Stimulated activated CD4-positive, alpha-beta T cell treated with anti-CD3 and anti-CD28 coated beads, Interleukin-12 subunit alpha, Interleukin-12 subunit beta, amount 100 ng/mL, for 4 hours (primary cell): ENCODE results near the gene SAMD8.
"Not testable (repeated sequence)": the region's sequence is repeated elsewhere in the genome, so short reads cannot be mapped to it uniquely, and the experiment has no call there.

Experiments used
- DNase-seq: peaks from one replicate; pipeline ENCODE4 v3.0.0-alpha.2; 2020

The SAMD8 gene

GRCh38 chr10:75146780-75147179, 35.3 kb downstream of the SAMD8 start:
- DNase-seq, result no peak

GRCh38 chr10:75150656-75151055, 39.2 kb downstream of the SAMD8 start:
- no peak for DNase-seq

GRCh38 chr10:75159519-75159918, 48.1 kb downstream of the SAMD8 start:
- DNase-seq, result no peak

GRCh38 chr10:75165684-75166622, 54.5 kb downstream of the SAMD8 start:
- no peak for DNase-seq

GRCh38 chr10:75166623-75166972, 55.1 kb downstream of the SAMD8 start:
- DNase-seq, result no peak

- DNase-seq, result no peak
These were observed 56.8 kb downstream of the SAMD8 start for GRCh38 chr10:75168275-75168674.

- DNase-seq, result no peak
These were observed 58.8 kb downstream of the SAMD8 start for GRCh38 chr10:75170215-75170614.

GRCh38 chr10:75175046-75175445, 63.6 kb downstream of the SAMD8 start:
- DNase-seq, result no peak

GRCh38 chr10:75176046-75176445, 64.6 kb downstream of the SAMD8 start:
- DNase-seq, result no peak

GRCh38 chr10:75176736-75177135, 65.3 kb downstream of the SAMD8 start:
- DNase-seq, result no peak

- no peak for DNase-seq
These were observed 68.3 kb downstream of the SAMD8 start for GRCh38 chr10:75179657-75180177.

- DNase-seq, result no peak
These were observed 69.1 kb downstream of the SAMD8 start for GRCh38 chr10:75180592-75180991.

- DNase-seq, result no peak
These were observed 69.6 kb downstream of the SAMD8 start for GRCh38 chr10:75181073-75181472.

- DNase-seq, result no peak
These were observed 74.9 kb downstream of the SAMD8 start for GRCh38 chr10:75186310-75186709.

- peak; percentile 44 for DNase-seq
These were observed 76.5 kb downstream of the SAMD8 start for GRCh38 chr10:75187961-75188426.

GRCh38 chr10:75188522-75188921, 77.1 kb downstream of the SAMD8 start:
- DNase-seq, result not testable (repeated sequence)

- no peak for DNase-seq
These were observed 78.0 kb downstream of the SAMD8 start for GRCh38 chr10:75189266-75190096.

GRCh38 chr10:75191821-75192568, 80.5 kb downstream of the SAMD8 start:
- no peak for DNase-seq

GRCh38 chr10:75194625-75195024, 83.2 kb downstream of the SAMD8 start:
- DNase-seq, result not testable (repeated sequence)

- DNase-seq, result no peak
These were observed 83.7 kb downstream of the SAMD8 start for GRCh38 chr10:75195035-75195763.

GRCh38 chr10:75197066-75197465, 85.6 kb downstream of the SAMD8 start:
- no peak for DNase-seq

GRCh38 chr10:75197906-75198305, 86.5 kb downstream of the SAMD8 start:
- no peak for DNase-seq
